GM03348 (cell line): Measurements from ENCODE around the gene LYSMD3.

Experiments
- DNase-seq: peaks from one replicate; pipeline ENCODE4 v3.0.0; 2012; ENCODE audit warnings: low spot score

LYSMD3 gene

DNA sequence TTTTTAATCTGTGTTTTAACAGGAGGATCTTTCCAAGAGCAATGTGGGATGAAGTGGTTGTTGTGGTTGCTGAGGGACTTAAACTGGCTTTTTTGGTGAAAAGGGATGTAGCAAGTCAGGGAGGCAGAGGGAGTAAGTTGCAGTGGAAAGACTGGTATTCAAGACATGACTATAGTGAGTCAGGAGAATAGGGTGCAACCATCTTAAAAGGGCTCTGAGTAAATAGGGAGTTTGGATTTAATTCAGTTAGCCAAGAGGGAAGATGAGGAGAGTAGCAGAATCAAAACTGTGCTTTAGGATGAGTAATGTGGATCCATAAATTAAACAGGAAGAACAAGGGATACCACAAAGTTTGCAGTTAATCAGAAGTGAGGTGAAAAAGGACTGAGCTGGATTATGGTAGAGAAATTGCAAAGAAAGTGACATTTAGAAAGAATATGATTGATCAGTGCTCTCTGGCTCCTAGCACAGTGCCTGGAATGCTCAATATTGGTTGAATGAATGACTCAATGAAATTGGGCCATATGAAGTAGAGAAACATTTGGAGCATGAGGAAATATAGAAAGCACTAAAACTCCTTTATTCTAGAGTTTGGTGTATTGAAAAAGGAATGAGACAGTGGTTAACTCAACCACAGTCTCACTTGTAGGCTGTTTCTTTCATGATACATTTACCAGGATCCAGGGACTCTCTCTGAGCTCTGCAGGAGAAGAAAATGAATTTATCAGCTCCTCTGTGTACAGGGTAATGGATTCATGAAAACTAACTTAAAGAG is 49.6 kb downstream of the LYSMD3 start:
- peak; percentile 13 for DNase-seq

- no peak for DNase-seq
These were observed 51.7 kb downstream of the LYSMD3 start for GRCh38 chr5:90477621-90478215.

GRCh38 chr5:90477073-90477472 is 52.3 kb downstream of the LYSMD3 start:
- DNase-seq, result no peak

DNA sequence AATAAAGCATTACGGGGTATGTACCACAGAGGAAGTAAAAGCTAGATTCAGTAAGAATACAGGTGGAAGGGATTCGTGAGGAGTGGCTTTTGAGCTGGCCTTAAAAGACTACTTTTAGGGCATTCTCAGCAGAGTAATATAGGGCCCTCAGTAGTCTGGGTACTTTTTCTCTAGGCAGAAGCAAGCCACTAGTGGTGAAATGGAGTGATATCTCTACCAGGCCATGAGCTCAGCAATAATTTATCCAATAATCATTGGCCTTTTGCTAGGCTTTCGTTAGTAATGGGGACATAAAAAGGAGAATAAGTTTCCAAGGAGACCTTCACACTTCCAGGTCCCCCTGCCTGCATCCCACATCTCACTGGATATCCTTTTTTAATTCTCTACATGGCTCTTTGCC is 53.0 kb downstream of the LYSMD3 start:
- no peak for DNase-seq

DNA sequence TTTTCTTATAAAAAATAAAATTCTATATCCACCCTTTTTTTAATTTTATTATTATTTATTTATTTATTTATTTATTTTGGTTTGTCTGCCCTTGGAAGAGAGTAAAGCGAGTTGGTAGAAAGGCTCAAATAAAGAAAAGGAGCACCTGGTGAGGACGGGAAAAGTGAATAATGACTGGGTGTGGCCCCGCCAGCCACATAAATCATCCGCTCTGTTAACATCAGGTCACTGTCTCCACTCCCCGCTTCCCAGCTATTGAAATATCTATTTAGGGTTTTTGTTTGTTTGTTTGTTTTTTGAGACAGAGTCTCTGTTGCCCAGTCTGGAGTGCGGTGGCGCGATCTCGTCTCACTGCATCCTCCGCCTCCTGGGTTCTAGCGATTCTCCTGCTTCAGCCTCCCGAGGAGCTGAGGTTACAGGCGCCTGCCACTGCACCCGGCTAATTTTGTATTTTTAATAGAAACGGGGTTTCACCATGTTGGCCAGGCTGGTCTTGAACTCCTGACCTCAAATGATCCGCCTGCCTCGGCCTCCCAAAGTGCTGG is 53.9 kb downstream of the LYSMD3 start:
- no peak for DNase-seq

DNA sequence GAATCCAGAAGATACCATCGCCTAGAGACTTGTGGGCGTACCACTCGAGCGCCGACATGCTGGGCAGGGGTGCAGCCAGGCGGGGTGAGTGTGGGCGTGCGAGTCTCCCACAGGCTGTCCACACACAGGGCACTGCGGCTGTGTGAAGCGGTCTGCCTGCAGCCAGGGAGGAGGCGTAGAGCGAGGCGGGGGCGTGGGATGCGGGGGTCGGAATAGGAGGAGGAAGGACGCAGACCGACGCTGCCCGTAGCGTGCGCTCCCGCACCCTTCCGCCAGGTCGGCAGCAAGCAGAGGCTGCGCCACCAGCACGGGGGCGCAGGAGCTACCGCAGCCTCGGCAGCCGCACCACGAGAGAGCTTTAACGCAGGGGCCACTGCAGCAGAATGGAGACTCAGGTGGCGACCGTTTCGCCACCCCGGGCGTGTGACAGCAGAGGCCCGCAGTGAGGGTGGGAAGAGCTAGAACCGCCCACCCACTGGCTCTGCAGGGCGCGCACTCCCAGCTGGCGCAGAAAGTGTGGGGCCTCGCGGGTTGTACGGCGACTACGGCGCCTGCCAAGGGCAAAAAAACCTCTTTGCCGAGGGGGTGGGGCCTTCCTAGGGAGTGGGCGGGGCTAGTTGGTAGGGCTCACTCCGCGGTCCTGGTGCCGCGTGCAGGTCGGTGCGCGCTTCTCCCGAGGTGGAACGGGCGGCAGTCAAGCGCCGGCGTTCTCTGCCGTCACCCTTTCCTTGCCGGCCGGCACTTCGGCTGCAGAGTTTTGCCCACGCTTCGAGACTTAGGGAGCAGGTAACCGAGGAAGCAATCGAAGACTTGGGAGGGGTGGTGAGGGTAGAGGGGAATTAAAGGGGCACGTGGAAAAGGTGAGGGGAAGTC is 54.9 kb downstream of the LYSMD3 start, which contains the start of the genes MBLAC2 and POLR3G:
Gene MBLAC2, minus strand, starts transcription at position 537 of the 873 bp plus-strand sequence. Its CDS starts 479 bp downstream, at position 58.
Gene POLR3G, plus strand, starts transcription at position 630 of the 873 bp plus-strand sequence. CDS start 10,704 bp downstream, outside the sequence.
- peak; percentile 96 for DNase-seq

DNA sequence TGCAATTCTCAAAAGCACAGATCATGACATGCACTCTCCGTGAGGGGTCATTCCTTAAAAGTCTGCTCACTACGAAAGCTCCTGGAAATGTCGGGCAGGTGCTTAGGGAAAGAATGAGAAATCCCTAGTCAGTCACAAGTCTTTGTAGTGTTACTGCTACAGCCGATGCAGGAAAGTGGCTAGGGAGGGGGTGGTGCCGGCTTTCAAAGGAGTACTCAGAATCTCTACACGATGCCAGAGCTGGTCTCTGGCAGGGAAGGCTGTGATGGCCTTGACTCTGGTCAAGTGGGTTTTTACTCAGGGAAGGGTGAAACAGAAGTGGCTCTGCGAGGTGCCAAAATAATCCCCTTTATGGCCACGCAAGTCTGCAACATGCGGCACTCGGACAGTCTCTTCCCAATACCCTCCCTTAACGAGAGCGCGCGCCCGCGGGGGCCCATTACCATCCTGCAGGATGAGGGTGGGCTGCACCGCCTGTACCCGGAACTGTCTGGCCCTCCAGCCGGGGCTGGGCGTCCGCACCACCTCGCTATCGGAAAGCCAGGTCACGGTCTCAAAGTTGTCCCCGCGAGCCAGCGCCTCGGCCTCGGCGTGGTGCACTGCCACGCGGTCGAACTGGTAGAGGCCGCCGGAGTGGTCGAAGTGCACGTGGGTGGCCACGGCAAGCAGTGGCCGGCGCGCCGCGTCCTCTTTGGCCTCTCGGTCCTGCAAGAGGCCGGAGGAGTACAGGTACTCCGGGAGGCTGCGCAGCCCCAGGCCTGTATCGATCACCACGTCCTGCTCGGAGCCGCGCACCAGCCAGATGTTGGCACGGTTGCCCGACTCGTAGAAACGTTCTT is 55.8 kb downstream of the LYSMD3 start:
- DNase-seq, result peak; percentile 54

DNA sequence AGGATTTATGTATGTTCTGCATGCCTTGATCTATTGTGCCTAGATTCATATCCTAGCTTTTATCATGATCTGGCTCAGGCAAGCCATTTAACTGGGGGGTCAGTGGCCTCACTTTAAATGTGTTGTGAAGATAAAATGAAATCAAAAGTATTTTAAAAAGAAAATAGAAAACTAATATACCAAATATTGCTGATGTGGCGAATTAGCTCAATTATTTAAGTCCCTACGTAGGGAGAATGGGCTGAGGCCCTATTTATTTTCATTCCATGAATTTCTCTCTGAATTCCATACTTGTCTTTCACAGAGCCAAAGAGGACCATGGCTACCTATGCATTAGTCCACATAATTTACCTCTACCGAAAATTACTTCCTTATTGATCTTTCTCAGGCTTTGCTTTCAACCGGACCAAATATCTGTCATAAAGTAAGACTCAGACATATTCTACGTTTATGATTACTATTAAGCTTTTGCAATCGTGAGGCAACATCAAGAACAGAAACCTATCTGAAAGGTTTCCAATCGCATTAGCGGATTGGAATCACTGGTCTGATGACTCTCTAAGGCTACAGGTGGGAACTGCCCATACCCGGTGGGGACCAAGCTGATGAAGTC is 56.5 kb downstream of the LYSMD3 start:
- DNase-seq, result no peak
